ENCODE data around the gene CNNM1. TPM values are rescaled to one million over a fixed set of nuclear protein-coding genes. Genes with fewer than 3 reads are reported as not detected.

Gene CNNM1
- total and polyA plus RNA-seq, 2 donors (not counting 3 experiments of a cell fraction or from before 2014, with no cell fraction given) = not detected

DNA sequence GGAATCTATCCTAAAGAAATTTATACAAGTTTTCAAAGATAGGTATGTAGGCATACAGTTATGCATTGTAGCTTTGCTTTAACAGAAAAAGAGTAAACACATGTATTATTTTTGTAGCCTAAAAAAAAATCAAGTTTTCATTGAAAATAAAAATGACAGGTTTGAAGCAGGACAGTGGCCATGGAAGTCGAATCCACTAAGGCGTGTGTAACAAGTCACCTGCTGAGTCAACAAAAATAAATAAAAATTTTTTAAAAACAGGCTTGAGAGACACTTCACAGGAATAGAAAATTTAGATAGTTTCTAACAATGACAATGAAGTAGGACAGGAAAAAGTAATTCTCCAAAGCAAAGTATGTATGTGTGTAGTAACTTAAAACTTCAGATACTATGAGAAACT, 109.7 kb downstream of the CNNM1 start:
- no peak overlapping the region for H3K4me2 ChIP-seq (ENCODE audit: insufficient read depth, low read length)
- intact Hi-C loops (cut with micrococcal nuclease) (loop anchor here (5.0 kb wide), 1 partner anchor 273 kb away; no protein-coding TSS in a partner anchor), dilution Hi-C loops (cut with MboI; ENCODE audit: extremely low pct_ligation_motif_present, low sequenced_read_pairs) (loop anchor here (25.0 kb wide), 1 partner anchor 173 kb away; the partner anchor contains the start of gene SLC25A28)
- no peaks in the 10 kb centered on the region for H3K4me1 ChIP-seq (ENCODE audit: control insufficient read depth, extremely low read depth, insufficient read depth, low read length)
- no peak overlapping the region for H2AFZ ChIP-seq (ENCODE audit: low read depth, low read length)
- ChIA-PET POLR2A (no interaction called here), CTCF (interaction anchor here (1.1 kb wide), 1 partner anchor 13 kb away, joined by 3 read pairs; no protein-coding TSS in a partner anchor)
- no peaks in the 10 kb centered on the region for H4K20me1 ChIP-seq (replicated peaks; ENCODE audit: control insufficient read depth, extremely low read depth, insufficient read depth, low read length)
- H3K27ac ChIP-seq (ENCODE audit: insufficient read depth, low read depth, low read length) = no peak overlapping the region
- no peaks in the 10 kb centered on the region for H3K79me2 ChIP-seq (ENCODE audit: control insufficient read depth, insufficient read depth, low read length)
- no peak for TF ChIP-seq JUN (IDR thresholded peaks at IDR 0.05; ENCODE audit: borderline replicate concordance, insufficient read depth, insufficient read length, low read depth)
- TF ChIP-seq POLR2AphosphoS5 (IDR thresholded peaks at IDR 0.05; ENCODE audit: insufficient read depth, low read depth, low read length) = no peak
- TF ChIP-seq, protein P1, sequence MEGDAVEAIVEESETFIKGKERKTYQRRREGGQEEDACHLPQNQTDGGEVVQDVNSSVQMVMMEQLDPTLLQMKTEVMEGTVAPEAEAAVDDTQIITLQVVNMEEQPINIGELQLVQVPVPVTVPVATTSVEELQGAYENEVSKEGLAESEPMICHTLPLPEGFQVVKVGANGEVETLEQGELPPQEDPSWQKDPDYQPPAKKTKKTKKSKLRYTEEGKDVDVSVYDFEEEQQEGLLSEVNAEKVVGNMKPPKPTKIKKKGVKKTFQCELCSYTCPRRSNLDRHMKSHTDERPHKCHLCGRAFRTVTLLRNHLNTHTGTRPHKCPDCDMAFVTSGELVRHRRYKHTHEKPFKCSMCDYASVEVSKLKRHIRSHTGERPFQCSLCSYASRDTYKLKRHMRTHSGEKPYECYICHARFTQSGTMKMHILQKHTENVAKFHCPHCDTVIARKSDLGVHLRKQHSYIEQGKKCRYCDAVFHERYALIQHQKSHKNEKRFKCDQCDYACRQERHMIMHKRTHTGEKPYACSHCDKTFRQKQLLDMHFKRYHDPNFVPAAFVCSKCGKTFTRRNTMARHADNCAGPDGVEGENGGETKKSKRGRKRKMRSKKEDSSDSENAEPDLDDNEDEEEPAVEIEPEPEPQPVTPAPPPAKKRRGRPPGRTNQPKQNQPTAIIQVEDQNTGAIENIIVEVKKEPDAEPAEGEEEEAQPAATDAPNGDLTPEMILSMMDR (IDR thresholded peaks at IDR 0.05; ENCODE audit: extremely low read depth in 1 of 2, insufficient read depth in 1 of 2, low read depth in 1 of 2, low read length in 2 of 2) = no peak
- TF ChIP-seq EZH2 (IDR thresholded peaks at IDR 0.05; ENCODE audit: borderline replicate concordance, low read depth, low read length, severe bottlenecking) = no peak
- no peak for TF ChIP-seq POLR2A (IDR thresholded peaks at IDR 0.05; ENCODE audit: low read depth, low read length)
- TF ChIP-seq FOS (IDR thresholded peaks at IDR 0.05; ENCODE audit: borderline replicate concordance, insufficient read depth, low read length) = no peak
- no peak for TF ChIP-seq MYC (IDR thresholded peaks at IDR 0.05; ENCODE audit: low read depth, low read length)
- TF ChIP-seq MAX (IDR thresholded peaks at IDR 0.05; ENCODE audit: insufficient read depth, insufficient read length) = no peak
- no peak for TF ChIP-seq GATA2 (IDR thresholded peaks at IDR 0.05; ENCODE audit: insufficient read depth, insufficient read length, low read depth, low read length)
- H3K4me3 ChIP-seq (replicated peaks in 1 of 3; ENCODE audit: insufficient read depth in 1 of 3, low read depth in 1 of 3, low read length in 3 of 3) = no peak overlapping the region
- DNase-seq (ENCODE audit: low read depth, low spot score) (no peak), FAIRE-seq (no peak)
- H3K27me3 ChIP-seq (ENCODE audit: control insufficient read depth in 2 of 2, insufficient read depth in 2 of 2, low read length in 2 of 2) = no peaks in the 10 kb centered on the region
- H3K9me1 ChIP-seq (replicated peaks; ENCODE audit: control insufficient read depth, extremely low read depth, insufficient read depth, low read length) = no peaks in the 10 kb centered on the region
- BruUV-seq (replicated peaks) = no TSS peak
- H3K36me3 ChIP-seq (ENCODE audit: control insufficient read depth in 2 of 2, extremely low read depth in 1 of 2, insufficient read depth in 2 of 2, low read length in 2 of 2) = no peaks in the 10 kb centered on the region
- no peaks in the 10 kb centered on the region for H3K9me3 ChIP-seq (replicated peaks; ENCODE audit: control insufficient read depth, insufficient read depth, low read length)
- H3K9ac ChIP-seq (replicated peaks; ENCODE audit: extremely low read depth, insufficient read depth, low read length) = no peak overlapping the region

All from endothelial cell of umbilical vein (primary cell).